ENCODE data around the gene HS6ST3. TPM values are rescaled to one million over a fixed set of nuclear protein-coding genes. Genes with fewer than 3 reads are reported as not detected.

HS6ST3 gene
- total and polyA plus RNA-seq, 2 donors (not counting 3 experiments of a cell fraction or from before 2014, with no cell fraction given), result 0.03 to 0.15 TPM

- Histone ChIP-seq H3K79me2 (ENCODE audit: control insufficient read depth, insufficient read depth, low read length) (no peaks in the 10 kb centered on the region), H2AFZ (ENCODE audit: low read depth, low read length) (no peak overlapping the region), H3K27me3 (ENCODE audit: control insufficient read depth in 2 of 2, insufficient read depth in 2 of 2, low read length in 2 of 2) (no peaks in the 10 kb centered on the region), H3K9me1 (replicated peaks; ENCODE audit: control insufficient read depth, extremely low read depth, insufficient read depth, low read length) (no peaks in the 10 kb centered on the region), H3K27ac (ENCODE audit: insufficient read depth, low read depth, low read length) (no peak overlapping the region), H3K9ac (replicated peaks; ENCODE audit: extremely low read depth, insufficient read depth, low read length) (no peak overlapping the region), H3K4me3 (replicated peaks in 1 of 3; ENCODE audit: insufficient read depth in 1 of 3, low read depth in 1 of 3, low read length in 3 of 3) (no peak overlapping the region), H3K36me3 (ENCODE audit: control insufficient read depth in 2 of 2, extremely low read depth in 1 of 2, insufficient read depth in 2 of 2, low read length in 2 of 2) (no peaks in the 10 kb centered on the region), H3K9me3 (replicated peaks; ENCODE audit: control insufficient read depth, insufficient read depth, low read length) (no peaks in the 10 kb centered on the region), H4K20me1 (replicated peaks; ENCODE audit: control insufficient read depth, extremely low read depth, insufficient read depth, low read length) (no peaks in the 10 kb centered on the region), H3K4me2 (ENCODE audit: insufficient read depth, low read length) (no peak overlapping the region), H3K4me1 (ENCODE audit: control insufficient read depth, extremely low read depth, insufficient read depth, low read length) (no peaks in the 10 kb centered on the region)
- FAIRE-seq (no peak), DNase-seq (ENCODE audit: low read depth, low spot score) (no peak)
- TF ChIP-seq POLR2A (IDR thresholded peaks at IDR 0.05; ENCODE audit: low read depth, low read length), result no peak
- no peak for TF ChIP-seq CTCF (IDR thresholded peaks at IDR 0.05; ENCODE audit: extremely low read depth in 1 of 2, insufficient read depth in 1 of 2, low read depth in 1 of 2, low read length in 2 of 2)
- TF ChIP-seq MYC (IDR thresholded peaks at IDR 0.05; ENCODE audit: low read depth, low read length), result no peak
- no peak for TF ChIP-seq POLR2AphosphoS5 (IDR thresholded peaks at IDR 0.05; ENCODE audit: insufficient read depth, low read depth, low read length)
- TF ChIP-seq GATA2 (IDR thresholded peaks at IDR 0.05; ENCODE audit: insufficient read depth, insufficient read length, low read depth, low read length), result no peak
- TF ChIP-seq MAX (IDR thresholded peaks at IDR 0.05; ENCODE audit: insufficient read depth, insufficient read length), result no peak
- no peak for TF ChIP-seq JUN (IDR thresholded peaks at IDR 0.05; ENCODE audit: borderline replicate concordance, insufficient read depth, insufficient read length, low read depth)
- dilution Hi-C loops (cut with MboI; ENCODE audit: extremely low pct_ligation_motif_present, low sequenced_read_pairs), result no loop called here
- BruUV-seq (replicated peaks), result no TSS peak
- ChIA-PET POLR2A (no interaction called here), CTCF (interaction anchor here (1.0 kb wide), 1 partner anchor 825 kb away, joined by 3 read pairs; no protein-coding TSS in a partner anchor)
- intact Hi-C loops (cut with micrococcal nuclease), result no loop called here
These were observed 754.7 kb downstream of the HS6ST3 start for GRCh38 chr13:96844616-96845015.

Measured in endothelial cell of umbilical vein (primary cell).